Progenitor cell of endocrine pancreas (in vitro differentiated cells): ENCODE results near the gene ACTRT2. TPM values are rescaled to one million over a fixed set of nuclear protein-coding genes. Genes with fewer than 3 reads are reported as not detected.

Source experiments
- DNase-seq: peaks from one replicate; pipeline ENCODE4 v3.0.0; 2021; ENCODE audit warnings: low spot score; ENCODE audit not compliant: unreplicated experiment
- H3K27ac Mint-ChIP-seq: 2 replicates; pipeline ENCODE4 v1.8.0; 2021; ENCODE audit warnings: mild to moderate bottlenecking, moderate library complexity, mixed read lengths
- H3K27me3 Mint-ChIP-seq: 2 replicates; pipeline ENCODE4 v1.8.0; 2021; ENCODE audit warnings: mixed read lengths
- H3K36me3 Mint-ChIP-seq: 2 replicates; pipeline ENCODE4 v1.8.0; 2022; ENCODE audit warnings: mixed read lengths; ENCODE audit not compliant: insufficient read depth
- H3K4me1 Mint-ChIP-seq: 2 replicates; pipeline ENCODE4 v1.8.0; 2021; ENCODE audit warnings: low read depth, mixed read lengths
- H3K4me3 Mint-ChIP-seq: 2 replicates; pipeline ENCODE4 v1.8.0; 2021; ENCODE audit warnings: low read depth, mild to moderate bottlenecking, moderate library complexity, mixed read lengths
- H3K9me3 Mint-ChIP-seq: 2 replicates; pipeline ENCODE4 v1.8.0; 2021; ENCODE audit warnings: low read depth, mixed read lengths
- CTCF ChIP-seq: fragments of 200-600 bp; sonication (generic); IDR thresholded peaks from one replicate; pipeline ENCODE4 v1.5.0; 2021; ENCODE audit warnings: antibody characterized with exemption, mild to moderate bottlenecking; ENCODE audit not compliant: unreplicated experiment
- total RNA-seq: library from RNA; stranded (reverse); gene quantifications from 2 replicates; pipeline ENCODE4 v1.2.1, GENCODE V29; 2021

Gene ACTRT2
- total RNA-seq, 1 donor from 2014 or later, result not detected

DNA sequence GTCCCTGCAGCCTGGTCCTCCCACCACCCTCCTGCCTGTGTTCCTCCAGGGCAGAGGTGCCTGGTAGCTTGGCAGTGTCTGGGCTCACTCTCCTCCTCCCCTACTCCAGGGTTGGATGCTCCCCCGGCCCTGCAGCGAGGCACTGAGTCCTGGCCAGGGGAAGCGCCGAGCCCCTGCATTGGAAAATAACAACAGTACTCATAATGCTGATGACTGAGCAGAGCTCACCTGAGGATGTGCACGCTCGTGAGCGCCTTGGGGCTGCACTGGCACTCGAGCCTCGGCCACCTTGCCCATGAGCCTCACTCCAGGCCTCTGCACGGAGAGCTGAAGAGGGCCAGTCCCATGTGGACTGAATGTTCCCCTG is 6.0 kb upstream of the ACTRT2 start:
- Mint-ChIP-seq H3K4me3 (no peak overlapping the region), H3K27ac (no peak overlapping the region), H3K27me3 (peaks cover 7% of the 10 kb centered on the region), H3K9me3 (peaks cover 5% of the 10 kb centered on the region), H3K36me3 (no peaks in the 10 kb centered on the region), H3K4me1 (peaks cover 3% of the 10 kb centered on the region)
- DNase-seq, result no peak
- TF ChIP-seq CTCF, result no peak

DNA sequence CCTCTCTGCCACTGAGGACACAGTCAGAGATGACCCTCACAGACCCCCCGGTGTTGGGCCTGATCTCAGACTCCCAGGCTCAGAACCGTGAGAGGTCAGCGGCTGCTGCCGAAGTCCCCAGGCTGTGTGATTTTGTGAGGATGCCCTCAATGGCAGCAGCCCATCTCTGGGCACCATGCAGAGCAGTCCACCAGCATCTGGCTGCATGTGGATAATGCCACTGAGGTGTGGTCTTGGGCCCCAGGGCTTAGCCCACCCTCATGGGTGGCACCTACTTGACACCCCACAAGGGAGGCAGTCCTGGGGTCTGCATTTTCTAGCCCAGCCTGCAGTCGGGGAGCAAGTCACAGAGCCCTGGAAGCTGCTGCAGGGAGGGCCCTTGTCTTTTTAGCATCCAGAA is 5.5 kb upstream of the ACTRT2 start:
- Mint-ChIP-seq H3K36me3 (no peaks in the 10 kb centered on the region), H3K4me3 (no peak overlapping the region), H3K27me3 (peaks cover 7% of the 10 kb centered on the region), H3K9me3 (peaks cover 5% of the 10 kb centered on the region), H3K4me1 (peaks cover 3% of the 10 kb centered on the region), H3K27ac (no peak overlapping the region)
- DNase-seq, result no peak
- no peak for TF ChIP-seq CTCF

GRCh38 chr1:3016641-3017439 is 4.4 kb upstream of the ACTRT2 start:
- Mint-ChIP-seq H3K4me3 (no peak overlapping the region), H3K36me3 (no peaks in the 10 kb centered on the region), H3K4me1 (peaks cover 3% of the 10 kb centered on the region), H3K27ac (no peak overlapping the region), H3K27me3 (peaks cover 7% of the 10 kb centered on the region), H3K9me3 (peaks cover 3% of the 10 kb centered on the region)
- TF ChIP-seq CTCF, result no peak
- DNase-seq, result no peak

DNA sequence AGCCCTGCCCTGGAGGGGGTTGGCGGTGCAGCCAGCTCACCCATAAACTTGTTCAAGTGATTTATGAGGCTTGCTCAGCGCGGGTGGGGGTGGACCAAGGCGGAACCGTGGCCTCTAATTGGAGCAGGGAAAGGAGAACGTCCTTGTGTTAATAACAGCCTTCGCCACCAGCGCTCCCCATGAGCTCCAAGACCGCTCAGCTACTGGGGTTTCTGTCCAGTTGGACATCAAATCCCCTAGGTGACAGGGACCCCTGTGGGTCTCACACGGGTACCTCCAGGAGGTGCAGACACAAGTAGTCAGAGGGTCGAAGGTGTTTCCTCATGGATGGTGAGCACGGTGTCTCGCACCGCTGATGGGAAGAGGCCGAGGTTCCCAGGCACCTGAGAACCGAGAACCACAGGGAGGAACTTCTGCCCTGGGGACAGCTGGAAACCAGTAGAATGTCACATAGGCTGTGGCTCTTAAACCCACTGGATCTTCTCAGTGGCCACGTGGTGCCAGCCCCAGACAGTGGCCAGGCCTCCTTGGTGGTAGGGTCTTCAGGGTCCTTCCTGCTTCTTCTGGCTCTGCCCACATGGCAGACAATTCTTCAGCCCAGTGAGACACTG is 3.7 kb upstream of the ACTRT2 start:
- H3K4me1 Mint-ChIP-seq, result no peaks in the 10 kb centered on the region
- no peak overlapping the region for H3K27ac Mint-ChIP-seq
- no peak for DNase-seq
- no peak for TF ChIP-seq CTCF
- no peak overlapping the region for H3K4me3 Mint-ChIP-seq
- H3K27me3 Mint-ChIP-seq, result peaks cover 7% of the 10 kb centered on the region
- H3K9me3 Mint-ChIP-seq, result peaks cover 3% of the 10 kb centered on the region
- no peaks in the 10 kb centered on the region for H3K36me3 Mint-ChIP-seq

DNA sequence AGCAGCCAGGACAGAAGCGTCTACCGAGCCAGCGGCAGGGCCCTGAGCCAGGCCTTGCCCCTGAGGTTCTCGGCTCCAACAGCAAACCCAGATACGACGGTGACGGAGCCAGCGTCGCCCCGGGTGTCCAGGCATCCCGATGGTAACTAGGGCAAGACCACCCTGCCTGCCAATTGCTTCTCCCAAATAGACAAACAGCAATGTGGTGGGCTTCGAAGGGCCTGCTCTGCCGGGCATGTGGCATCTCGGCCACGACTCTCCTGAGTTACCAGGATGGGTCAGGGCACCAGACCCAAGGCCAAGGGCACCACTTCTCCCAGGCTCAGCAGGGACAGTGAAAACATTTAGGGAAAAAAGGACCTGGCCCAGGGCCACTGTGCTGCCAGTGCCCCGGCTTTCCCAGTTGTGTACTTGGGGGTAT is 3.2 kb upstream of the ACTRT2 start:
- Mint-ChIP-seq H3K27me3 (peaks cover 7% of the 10 kb centered on the region), H3K36me3 (no peaks in the 10 kb centered on the region), H3K4me3 (no peak overlapping the region), H3K9me3 (peaks cover 3% of the 10 kb centered on the region), H3K27ac (no peak overlapping the region), H3K4me1 (no peaks in the 10 kb centered on the region)
- no peak for TF ChIP-seq CTCF
- DNase-seq, result no peak
